GM19463 (cell line): ENCODE results near the gene PET117.
A peak's percentile ranks its signal among the peaks of the same experiment; 100 is the strongest.
"Not testable (repeated sequence)": the region's sequence is repeated elsewhere in the genome, so short reads cannot be mapped to it uniquely, and the experiment has no call there.

ENCODE experiments used
- ATAC-seq: cut with Tn5 transposase; IDR thresholded peaks from one replicate; pipeline ENCODE4 v1.9.1; 2021; ENCODE audit warnings: mild to moderate bottlenecking, moderate library complexity; ENCODE audit not compliant: unreplicated experiment

Gene PET117, protein sequence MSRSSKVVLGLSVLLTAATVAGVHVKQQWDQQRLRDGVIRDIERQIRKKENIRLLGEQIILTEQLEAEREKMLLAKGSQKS

DNA sequence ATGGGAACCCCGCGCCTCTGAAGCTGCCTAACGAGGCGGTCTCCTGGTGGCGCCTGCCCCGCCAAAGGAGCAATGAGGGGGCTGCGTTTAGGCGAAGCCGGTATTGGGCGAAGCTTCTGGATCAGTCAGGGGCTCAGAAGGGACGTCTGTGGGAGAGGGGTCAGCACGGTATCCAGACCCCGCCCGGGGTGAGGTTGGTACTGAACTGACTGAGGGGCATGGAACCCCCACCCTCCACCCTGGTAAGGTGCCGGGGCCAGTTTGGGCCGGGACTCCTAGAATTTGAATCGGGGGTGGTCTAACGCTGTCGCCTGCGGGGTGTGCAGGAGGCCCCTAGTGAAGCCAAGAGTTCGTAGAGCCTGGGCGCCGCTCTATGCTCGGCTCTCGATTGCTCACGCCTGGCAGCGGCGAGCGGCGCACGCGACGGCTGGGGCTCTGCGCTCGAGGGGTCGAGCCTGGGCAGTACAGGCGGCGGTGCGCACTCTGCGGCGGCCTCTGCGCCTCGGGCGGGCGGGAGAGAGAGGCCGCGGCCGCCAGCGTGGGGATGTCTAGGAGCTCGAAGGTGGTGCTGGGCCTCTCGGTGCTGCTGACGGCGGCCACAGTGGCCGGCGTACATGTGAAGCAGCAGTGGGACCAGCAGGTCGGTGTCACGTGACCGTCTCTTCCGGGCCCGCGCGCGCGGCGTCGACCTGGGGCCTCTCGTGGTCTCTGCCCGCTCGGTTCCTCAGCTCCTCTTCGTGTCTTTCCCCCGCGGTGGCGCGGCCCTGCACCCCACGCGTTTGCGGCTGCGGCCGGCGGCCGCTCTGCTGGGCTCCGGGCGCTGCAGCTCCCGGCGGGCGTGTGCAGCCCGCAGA is at the start of gene PET117, which contains the start of gene KAT14:
Gene PET117 (plus strand): TSS at position 452 of the 854 bp plus-strand sequence. CDS start 93 bp downstream, at position 545.
Gene KAT14 (plus strand): TSS at position 452 of the 854 bp plus-strand sequence. CDS start 4,798 bp downstream, outside the sequence.
- peak; percentile 80 for ATAC-seq

DNA sequence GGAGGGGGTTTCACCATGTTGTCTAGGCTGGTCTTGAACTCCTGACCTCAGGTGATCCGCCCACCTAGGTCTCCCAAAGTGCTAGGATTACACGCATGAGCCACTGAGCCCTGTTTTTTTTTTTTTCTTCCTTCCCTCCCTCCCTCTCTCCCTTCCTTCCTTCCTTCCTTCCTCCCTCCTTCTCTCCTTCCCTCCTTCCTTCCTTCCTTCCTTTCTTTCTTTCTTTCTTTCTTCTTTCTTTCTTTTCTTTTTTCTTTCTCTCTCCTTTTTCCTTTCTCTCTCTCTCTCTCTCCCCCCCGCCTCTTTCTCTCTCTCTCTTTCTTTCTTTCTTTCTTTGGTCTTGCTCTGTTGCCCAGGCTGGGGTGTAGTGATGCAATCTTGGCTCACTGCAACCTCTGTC is 49.4 kb upstream of the PET117 start:
- ATAC-seq = not testable (repeated sequence)

DNA sequence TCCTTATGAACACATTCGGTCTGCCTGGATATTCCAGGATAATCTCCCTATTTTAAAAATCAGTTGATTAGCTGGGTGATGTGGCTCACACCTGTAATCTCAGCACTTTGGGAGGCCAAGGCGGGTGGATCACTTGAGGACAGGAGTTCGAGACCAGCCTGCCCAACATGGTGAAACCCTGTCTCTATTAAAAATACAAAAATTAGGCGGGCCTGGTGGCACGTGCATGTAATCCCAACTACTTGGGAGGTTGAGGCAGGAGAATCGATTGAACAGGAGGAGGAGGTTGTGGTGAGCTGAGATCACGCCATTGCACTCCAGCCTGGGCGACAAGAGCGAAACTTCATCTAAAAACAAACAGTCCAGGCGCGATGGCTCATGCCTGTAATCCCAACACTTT is 48.8 kb upstream of the PET117 start:
- not testable (repeated sequence) for ATAC-seq

DNA sequence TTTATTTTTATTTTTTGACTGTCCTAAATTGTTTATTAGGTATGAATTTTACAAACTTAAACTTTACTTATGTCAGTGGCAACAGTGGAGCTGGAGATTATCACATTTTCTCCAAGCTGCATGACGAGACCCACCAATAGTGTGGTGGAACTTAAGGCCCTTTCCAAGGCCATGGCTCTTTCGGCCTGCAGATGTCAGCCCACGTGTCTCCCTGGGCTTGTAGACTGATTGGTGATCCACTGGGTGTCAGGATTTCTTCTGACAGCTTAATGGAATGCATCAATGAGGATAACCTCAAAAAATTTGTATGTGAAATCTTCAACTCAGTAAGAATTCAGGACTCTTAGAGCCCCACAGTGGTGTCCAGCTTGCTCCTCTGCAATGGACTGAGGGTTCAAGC is 47.6 kb upstream of the PET117 start:
- no peak for ATAC-seq

DNA sequence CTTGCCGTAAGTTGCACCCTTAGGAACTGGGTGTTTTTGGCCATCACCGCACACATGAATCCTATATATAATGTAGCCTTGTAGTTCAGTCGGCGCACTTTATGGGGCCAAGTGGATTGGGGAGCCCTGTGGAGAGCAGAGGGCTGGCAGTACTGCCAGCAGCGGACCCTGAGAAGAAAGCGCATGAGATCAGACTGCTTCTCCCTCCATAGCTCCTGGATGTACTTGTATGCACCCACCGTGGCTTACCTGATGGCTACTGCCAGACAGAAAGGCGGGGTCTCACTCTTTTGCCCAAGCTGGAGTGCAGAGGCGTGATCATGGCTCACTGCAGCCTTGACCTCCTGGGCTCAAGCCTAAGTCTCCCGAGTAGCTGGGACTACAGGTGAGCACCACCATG is 47.2 kb upstream of the PET117 start:
- no peak for ATAC-seq

DNA sequence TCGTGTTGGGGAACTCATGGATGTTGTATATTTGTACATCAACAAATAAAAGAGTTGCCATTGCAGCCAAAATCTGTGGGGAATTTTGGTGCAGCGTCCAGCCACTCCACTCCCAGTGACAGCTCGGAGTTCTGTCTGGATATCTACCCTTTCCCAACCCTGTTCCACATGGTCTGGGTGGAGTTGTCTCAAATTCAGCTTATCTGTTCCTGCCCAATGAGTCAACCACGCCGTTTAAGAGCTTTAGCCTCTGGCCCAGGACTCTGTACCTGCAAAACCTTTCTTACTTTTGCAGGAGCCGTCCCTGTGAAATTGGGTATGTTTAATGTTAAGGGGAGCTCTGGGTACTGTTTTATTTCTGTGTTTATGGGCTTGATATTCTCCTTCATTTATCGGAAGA is 46.0 kb upstream of the PET117 start:
- no peak for ATAC-seq

DNA sequence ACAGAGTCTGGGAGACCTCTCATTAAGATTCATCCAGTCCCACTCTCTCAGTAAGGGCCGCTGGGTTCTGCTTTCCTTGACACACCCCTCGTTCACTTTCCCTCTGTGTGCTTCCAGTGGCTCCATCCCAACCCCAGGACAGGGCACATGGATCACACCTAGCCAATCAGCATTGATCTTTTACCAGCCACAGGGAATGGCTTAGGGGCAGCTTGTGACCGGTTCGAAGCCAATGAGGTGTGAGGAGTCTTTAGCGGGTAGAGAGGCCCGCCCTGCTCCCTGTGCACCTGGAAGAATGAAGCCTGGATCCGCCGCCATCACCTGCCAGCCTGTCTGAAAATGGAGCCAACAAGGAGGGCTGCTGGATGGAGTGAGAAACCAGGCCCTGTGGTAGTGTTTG is 44.8 kb upstream of the PET117 start:
- no peak for ATAC-seq

DNA sequence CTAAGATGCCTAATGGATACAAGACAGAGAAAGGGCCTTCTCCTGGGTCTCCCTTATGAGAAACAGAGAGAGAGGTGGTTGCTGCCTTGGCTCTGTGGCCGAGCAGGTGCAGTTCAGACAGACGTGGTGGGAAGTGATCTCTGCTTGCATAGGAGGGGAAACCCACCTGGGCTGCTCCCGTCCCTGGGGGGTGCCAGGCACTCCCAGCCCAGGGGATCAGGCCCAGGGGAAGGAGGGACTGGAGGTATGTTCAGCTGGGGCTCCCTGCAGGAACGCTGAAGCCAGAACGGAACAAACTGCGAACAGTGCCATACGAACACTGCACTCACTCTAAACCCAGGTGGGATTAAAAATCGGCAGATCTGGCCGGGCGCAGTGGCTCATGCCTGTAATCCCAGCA is 44.3 kb upstream of the PET117 start:
- no peak for ATAC-seq

DNA sequence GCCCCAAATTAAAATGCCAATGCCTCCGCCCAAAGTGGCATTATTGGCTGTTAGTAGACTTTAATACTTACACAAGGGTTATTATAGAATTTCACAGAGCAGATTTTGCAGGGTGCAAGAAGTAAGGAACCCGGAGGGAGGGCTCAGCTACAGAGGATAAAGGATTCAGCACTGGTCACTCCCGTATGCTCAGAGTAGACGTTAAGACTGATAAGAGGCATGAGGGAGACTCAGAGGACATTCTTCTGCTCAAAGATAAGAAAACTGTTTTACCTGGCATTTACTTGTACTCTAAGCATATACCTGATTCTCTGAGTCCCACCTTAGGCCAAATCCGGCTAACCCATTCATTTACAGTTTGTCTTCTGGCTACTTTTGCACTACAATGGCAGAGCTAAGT is 43.5 kb upstream of the PET117 start:
- no peak for ATAC-seq

DNA sequence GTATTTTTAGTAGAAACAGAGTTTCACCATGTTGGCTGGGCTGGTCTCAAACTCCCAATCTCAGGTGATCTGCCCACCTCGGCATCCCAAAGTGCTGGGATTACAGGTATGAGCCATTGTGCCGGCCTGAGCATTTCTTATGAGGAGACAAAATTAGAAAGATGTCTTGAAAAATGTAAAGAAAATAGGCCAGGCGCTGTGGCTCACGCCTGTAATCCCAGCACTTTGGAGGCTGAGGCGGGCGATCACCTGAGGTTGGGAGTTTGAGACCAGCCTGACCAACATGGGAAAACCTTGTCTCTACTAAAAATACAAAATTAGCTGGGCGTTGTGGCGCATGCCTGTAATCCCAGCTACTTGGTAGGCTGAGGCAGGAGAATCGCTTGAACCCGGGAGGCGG is 37.1 kb upstream of the PET117 start:
- not testable (repeated sequence) for ATAC-seq

DNA sequence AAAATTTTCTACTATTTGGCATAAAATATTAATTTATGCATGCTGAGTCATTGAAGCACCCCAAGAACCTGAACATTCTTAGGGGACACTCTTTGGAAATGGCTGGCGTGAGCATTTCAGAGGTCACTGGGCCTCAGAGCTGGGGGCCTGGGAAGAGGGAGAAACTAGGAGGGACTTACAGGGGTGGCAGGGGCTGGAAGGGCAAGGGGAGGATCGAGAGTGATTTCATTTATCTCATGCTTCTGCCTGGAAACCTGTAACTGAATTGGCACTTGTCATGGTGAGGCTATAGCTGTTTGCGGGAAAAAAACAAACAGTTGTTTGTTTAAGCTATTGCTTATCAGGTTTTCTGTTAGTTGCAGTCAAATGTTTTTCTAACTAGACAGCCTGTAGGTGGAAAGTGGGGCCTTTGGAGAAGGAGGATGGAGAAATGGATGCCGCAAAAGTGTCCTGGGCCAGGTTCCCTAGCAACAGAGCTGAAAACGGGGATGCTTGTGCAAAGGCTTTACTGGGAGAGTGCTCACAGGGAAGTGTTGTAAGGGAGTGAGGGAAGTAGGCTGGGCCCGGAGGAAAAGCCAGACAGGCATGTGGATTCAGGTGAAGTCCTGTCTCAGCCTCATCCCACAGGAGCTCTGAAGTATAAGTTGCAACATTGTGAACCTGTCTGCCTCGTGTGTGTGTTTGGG is 36.4 kb upstream of the PET117 start:
- ATAC-seq = no peak

DNA sequence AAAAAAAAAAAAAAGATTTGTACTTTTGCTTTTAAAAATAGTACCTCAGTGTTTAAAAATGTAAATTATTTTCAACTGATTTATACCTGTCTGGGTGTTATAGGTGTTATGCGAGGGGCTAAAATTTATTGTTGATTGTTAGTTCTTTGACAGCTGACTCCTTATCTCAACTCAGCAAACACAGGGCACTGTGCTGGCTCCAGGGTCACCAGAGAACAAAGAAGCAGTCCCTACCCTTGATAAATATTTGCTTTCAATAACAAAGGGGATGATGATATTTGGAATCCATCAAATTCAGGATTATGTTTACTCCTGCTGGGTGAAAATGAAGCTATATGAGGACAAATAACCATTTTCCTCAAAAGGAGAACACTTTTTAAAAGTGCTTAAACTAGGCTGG is 34.2 kb upstream of the PET117 start:
- ATAC-seq = no peak

DNA sequence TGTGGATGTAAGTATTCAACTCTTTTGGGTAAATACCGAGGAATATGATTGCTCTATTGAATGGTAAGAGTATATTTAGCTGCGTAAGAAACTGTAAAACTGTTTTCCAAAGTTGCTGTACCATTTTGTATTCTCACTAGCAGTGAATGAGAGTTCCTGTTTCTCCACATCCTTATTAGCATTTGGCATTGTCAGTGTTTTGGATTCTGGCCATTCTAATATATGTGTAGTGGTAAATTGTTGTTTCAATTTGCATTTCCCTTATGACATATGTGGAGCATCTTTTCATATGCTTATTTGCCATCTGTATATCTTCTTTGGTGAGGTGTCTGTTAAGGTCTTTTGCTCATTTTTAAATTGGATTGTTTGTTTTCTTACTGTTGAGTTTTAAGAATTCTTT is 29.3 kb upstream of the PET117 start:
- ATAC-seq = no peak

DNA sequence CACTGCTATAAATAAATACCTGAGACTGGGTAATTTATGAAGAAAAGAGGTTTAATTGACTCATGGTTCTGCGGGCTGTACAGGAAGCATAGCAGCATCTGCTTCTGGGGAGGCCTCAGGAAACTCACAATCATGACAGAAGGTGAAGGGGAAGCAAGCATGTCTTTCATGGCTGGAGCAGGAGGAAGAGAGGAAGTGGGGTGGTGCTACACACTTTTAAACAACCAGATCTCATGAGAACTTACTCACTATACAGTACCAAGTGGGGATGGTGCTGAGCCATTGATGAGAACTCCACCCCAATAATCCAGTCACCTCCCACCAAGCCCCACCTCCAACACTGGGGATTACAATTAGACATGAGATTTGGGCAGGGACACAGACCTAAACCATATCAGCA is 9.1 kb upstream of the PET117 start:
- ATAC-seq = not testable (repeated sequence)

DNA sequence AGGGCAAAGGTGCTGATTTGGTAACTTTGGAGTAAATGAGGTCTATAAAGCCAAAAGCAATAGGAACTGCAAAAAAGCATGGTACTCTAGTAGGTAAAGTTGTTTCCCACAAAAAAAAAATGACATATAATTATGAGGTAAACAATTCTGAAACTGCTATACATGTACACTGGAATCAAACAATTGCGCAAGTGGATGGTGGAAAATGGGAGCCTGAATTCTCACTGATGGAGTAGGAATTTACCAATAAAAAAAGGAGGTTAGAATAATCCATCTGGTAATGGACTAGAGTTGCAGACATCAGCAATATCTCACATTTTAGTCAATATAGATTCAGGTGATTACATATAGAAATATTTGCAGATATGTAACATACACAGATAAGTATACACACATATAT is 5.0 kb upstream of the PET117 start:
- no peak for ATAC-seq

DNA sequence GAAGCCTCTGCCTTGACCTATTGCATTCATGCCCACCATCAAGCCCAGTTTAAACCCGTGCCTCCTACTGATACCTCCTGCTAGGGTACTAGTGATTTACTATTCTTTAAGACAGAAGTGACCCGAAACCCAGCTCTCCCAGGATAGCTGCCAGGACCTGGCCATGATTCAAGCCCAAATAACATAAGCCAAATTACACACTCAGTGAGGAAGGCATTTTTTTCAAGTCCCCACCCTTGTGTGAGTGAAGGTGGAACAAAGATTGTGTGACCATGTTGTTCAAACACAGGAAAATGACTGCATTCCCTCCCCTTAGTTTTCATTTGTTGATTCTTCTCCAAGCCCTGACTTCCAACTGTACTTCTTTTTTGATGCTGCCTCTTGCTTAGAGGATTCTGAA is 3.7 kb upstream of the PET117 start:
- ATAC-seq = no peak

DNA sequence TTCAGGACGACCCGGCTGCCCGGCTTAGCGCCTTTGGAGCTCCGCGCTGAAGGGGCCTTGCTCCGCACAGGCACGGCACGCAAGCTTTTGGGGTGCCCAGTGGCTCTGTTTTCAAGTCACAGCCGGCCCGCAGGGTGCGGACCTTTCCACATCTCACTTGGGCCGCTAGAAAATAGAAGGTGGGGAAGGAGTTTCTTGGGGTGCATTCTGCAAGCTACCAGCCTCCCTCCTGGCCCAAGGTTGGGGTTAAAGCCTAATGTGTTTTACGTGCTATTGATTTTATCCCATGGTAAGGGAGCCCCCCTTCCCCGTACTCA is 561 bp downstream of the PET117 start:
- peak; percentile 29 for ATAC-seq

DNA sequence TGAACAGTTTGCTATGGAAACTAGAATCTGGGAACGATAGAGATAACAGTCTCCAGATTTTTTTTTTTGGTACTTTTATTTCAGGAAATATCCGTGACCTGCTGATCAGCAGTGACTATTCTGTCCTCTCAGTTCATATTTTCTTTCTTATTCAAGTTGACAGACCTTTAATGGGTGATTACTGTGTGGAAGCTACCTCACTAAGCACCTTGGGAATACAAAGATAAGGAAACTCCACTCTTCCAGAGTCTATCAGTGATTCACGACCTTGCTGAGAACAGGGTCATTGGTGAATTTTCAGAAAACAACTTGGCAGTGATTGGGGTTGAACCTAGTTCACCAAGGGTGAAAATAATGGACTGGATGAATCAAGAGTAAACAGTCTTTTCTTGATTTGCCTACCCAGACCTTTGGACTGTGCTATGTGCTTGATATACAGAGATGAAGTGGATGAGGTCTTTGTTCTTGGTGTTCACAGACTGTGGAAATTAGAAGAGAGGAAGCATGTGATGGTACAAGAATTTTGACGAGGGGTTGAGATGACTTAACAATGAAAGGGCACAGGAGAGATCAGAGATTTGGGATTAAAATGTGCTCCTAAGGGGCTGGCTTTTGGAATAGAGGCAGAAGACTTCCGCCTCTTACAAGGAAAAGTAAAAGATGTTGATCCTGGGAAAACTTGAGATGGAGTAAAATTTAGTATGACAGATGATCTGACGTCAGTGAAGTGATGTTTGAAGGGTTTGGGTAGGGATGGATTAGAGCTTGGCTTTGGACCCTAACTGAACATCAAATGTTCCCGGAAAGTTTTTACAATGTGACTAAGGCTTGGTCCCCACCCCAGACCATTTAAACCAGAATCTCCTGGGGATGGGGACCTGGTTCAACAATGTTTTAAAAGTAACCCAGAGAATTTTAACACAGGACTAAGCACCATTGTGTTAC is 1.2 kb downstream of the PET117 start:
- ATAC-seq = no peak

DNA sequence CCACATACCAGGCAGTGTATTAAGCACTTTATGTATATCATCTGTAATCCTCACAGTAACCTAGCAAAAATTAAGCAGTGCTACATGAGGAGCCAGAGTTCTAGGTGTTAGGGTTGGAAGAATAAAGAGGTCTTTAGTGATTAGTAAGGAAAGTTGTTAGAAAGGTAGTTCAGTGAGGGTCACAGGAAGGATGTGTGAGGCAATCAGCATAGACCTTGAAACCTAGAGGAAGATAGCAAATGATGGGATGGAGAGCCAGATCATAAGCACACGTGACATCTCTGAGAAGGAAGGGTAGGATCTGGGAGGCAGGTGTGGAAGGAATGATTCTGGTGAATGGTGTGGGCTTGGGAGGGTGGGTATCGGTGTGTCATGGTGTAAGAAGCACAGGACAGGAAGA is 2.2 kb downstream of the PET117 start:
- ATAC-seq = no peak

DNA sequence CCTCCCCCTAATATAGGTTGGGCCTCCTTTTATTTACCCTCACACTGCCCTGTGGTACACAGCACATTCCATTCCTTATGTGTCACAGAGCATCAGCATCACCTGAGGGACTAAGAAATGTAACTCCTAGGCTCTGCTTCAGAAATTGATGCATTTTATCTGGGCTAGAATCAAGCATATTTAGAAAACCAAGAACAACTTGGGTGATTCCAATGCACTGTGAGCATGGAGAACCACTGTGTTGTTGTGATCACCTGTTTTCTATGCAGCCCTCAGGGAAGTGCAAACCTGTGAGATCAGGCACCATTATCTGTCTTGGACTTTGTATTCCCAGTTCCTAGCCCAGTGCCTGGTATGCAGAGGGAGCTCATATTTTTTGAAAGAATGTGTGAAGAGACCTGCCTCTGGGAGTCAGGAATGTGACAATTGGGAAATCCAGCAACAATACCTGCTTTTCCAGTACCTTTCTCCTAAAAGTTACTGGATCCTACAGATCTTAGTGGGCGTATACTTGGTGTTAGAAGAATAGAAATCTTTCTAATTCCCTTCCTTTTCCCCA is 7.0 kb downstream of the PET117 start:
- ATAC-seq = no peak

DNA sequence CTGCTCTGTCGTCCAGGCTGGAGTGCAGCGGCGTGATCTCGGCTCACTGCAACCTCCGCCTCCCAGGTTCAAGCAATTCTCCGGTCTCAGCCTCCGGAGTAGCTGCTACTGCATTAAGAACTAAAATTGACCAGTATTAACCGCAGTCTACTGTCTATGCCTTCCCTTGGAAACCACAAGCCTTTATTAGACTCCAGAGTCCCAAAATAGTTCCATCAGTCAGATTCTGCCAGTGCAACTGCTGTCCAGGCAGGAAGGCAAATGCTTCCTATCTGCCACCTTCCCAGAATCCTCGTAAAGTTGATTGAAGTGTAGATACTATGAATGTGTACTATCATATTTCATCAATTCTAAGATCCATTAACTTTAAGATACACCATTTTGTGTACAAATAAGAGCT is 16.7 kb downstream of the PET117 start:
- no peak for ATAC-seq
